H7 (cell line): Measurements from ENCODE around the gene GPRC5B. TPM values are rescaled to one million over a fixed set of nuclear protein-coding genes. Genes with fewer than 3 reads are reported as not detected.

Experiments
- DNase-seq: peaks from one replicate; pipeline ENCODE4 v3.0.0; 2012
- H3K27me3 ChIP-seq: 2 replicates; pipeline ENCODE4 v1.6.0; 2011; ENCODE audit warnings: mild to moderate bottlenecking, low read length; ENCODE audit not compliant: control insufficient read depth, insufficient read depth
- H3K36me3 ChIP-seq: replicated peaks from 2 replicates; pipeline ENCODE4 v1.5.1; 2011; ENCODE audit warnings: low read length; ENCODE audit not compliant: control insufficient read depth, insufficient read depth
- H3K4me3 ChIP-seq: 2 replicates; pipeline ENCODE4 v1.5.1; 2011; ENCODE audit warnings: low read depth, mild to moderate bottlenecking, control low read depth, low read length, moderate library complexity; ENCODE audit not compliant: insufficient read depth
- total RNA-seq: library from RNA; depleted of rRNA; stranded (reverse); fragments of >200 nt; shearing (Covaris generic); gene quantifications from 2 replicates; pipeline ENCODE4 v1.2.3, GENCODE V29; 2014

Gene GPRC5B
- total RNA-seq, 1 experiment from 2014 or later = 66.0 TPM

- Histone ChIP-seq H3K4me3 (no peak overlapping the region), H3K36me3 (no peaks in the 10 kb centered on the region), H3K27me3 (no peaks in the 10 kb centered on the region)
- no peak for DNase-seq
Measured at GRCh38 chr16:19909750-19910322, 25.2 kb upstream of the GPRC5B start.

GRCh38 chr16:19908921-19909320, 24.3 kb upstream of the GPRC5B start:
- Histone ChIP-seq H3K36me3 (no peaks in the 10 kb centered on the region), H3K27me3 (no peaks in the 10 kb centered on the region), H3K4me3 (no peak overlapping the region)
- DNase-seq = no peak

GRCh38 chr16:19907161-19907992, 22.7 kb upstream of the GPRC5B start:
- Histone ChIP-seq H3K4me3 (no peak overlapping the region), H3K36me3 (no peaks in the 10 kb centered on the region)
- peak; percentile 78 for DNase-seq

GRCh38 chr16:19901164-19901563, 16.5 kb upstream of the GPRC5B start:
- no peaks in the 10 kb centered on the region for H3K27me3 ChIP-seq
- H3K36me3 ChIP-seq = no peaks in the 10 kb centered on the region
- H3K4me3 ChIP-seq = no peak overlapping the region
- no peak for DNase-seq

More at GRCh38 chr16:19907161-19907992, 22.7 kb upstream of the GPRC5B start:
- no peaks in the 10 kb centered on the region for H3K27me3 ChIP-seq

- Histone ChIP-seq H3K36me3 (no peaks in the 10 kb centered on the region), H3K4me3 (no peak overlapping the region), H3K27me3 (no peaks in the 10 kb centered on the region)
- no peak for DNase-seq
Measured at GRCh38 chr16:19899605-19899955, 14.9 kb upstream of the GPRC5B start.

- Histone ChIP-seq H3K27me3 (no peaks in the 10 kb centered on the region), H3K36me3 (no peaks in the 10 kb centered on the region), H3K4me3 (no peak overlapping the region)
- peak; percentile 79 for DNase-seq
Measured at GRCh38 chr16:19898924-19899604, 14.4 kb upstream of the GPRC5B start.

DNA sequence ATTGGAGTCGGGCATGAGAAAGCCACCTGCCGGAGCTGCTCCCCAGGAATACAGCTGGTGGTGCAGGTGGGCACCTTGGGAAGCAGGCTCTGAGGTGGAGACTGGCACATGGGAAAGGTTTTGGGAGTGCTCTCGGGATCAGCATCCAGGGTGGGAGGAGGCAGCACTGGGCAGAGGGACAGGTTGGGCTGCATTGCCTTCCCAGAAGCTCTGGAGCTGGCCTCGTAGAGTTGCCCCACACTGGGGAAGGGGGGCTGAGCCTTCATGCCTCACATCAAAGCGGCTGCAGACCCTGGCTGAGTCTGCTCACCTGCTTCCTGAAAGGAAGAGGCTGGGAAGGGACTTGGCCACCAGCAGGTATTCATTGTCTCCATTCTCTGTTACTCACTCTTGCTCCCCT, 13.5 kb upstream of the GPRC5B start:
- H3K27me3 ChIP-seq = no peaks in the 10 kb centered on the region

DNA sequence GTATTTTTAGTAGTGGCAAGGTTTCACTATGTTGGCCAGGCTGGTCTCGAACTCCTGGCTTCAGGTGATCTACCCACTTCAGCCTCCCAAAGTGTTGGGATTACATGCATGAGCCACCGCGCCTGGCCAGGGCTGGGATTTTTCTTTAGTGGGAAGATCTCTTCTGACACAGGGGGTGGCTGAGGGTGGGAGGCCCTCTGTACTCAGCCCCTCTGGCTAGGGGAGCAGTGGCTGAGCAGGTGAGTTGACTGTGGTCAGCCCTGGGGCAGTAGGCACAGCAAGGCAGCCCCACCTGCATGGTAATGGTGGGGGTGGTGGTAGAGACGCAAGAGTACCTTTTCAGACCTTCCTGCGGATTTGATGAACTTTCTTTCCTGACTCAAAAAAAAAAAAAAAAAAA, 12.3 kb upstream of the GPRC5B start:
- DNase-seq = no peak

More for the DNA sequence above, 13.5 kb upstream of the GPRC5B start:
- DNase-seq = peak; percentile 39
- Histone ChIP-seq H3K36me3 (no peaks in the 10 kb centered on the region), H3K4me3 (no peak overlapping the region)

DNA sequence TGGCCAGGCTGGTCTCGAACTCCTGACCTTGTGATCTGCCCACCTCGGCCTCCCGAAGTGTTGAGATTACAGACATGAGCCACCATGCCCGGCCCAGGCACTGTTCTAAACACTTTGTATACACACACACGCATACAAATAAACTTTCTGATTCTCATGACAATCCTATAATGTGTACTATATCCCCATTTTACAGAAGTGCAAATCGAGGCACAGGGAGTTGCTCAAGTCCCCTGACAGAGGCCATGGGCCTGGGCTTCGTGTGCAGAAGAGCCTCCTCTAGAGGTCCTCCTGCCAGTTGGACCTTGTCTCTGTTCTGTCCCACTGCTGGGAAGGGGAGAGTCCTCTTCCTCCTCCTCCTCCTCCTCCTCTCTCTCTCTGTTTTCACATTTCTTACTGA, 9.9 kb upstream of the GPRC5B start:
- Histone ChIP-seq H3K36me3 (no peaks in the 10 kb centered on the region), H3K4me3 (no peak overlapping the region), H3K27me3 (no peaks in the 10 kb centered on the region)
- DNase-seq = no peak

More for the DNA sequence above, 12.3 kb upstream of the GPRC5B start:
- Histone ChIP-seq H3K4me3 (no peak overlapping the region), H3K36me3 (no peaks in the 10 kb centered on the region), H3K27me3 (no peaks in the 10 kb centered on the region)

- Histone ChIP-seq H3K27me3 (no peaks in the 10 kb centered on the region), H3K4me3 (no peak overlapping the region), H3K36me3 (no peaks in the 10 kb centered on the region)
- no peak for DNase-seq
Measured at GRCh38 chr16:19892902-19893301, 8.3 kb upstream of the GPRC5B start.

DNA sequence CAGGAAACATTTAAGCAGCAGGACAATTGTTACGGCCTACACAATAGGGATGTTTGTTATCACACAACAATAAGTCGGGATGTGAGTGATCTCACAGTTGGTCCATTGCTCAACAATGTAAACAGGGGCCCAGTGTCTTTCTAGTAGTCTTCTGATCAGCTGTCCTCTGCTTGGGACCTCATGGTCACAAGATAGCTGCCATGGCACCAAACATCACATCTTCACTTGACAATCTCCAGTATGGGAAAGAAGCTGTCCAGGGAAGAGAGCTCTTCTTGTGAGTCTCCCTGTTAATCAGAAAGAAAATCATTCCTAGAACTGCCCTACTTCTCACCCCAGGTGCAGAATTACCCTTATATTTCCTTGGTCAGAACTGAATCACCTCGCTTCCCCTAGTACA, 6.3 kb upstream of the GPRC5B start:
- Histone ChIP-seq H3K27me3 (peaks cover under 1% of the 10 kb centered on the region; the same call in 1 of the 2 replicates), H3K4me3 (no peak overlapping the region), H3K36me3 (no peaks in the 10 kb centered on the region)
- DNase-seq = no peak

- H3K4me3 ChIP-seq = no peak overlapping the region
- no peak for DNase-seq
- no peaks in the 10 kb centered on the region for H3K36me3 ChIP-seq
- H3K27me3 ChIP-seq = peaks cover 11% of the 10 kb centered on the region
Measured at GRCh38 chr16:19888834-19889233, 4.2 kb upstream of the GPRC5B start.

DNA sequence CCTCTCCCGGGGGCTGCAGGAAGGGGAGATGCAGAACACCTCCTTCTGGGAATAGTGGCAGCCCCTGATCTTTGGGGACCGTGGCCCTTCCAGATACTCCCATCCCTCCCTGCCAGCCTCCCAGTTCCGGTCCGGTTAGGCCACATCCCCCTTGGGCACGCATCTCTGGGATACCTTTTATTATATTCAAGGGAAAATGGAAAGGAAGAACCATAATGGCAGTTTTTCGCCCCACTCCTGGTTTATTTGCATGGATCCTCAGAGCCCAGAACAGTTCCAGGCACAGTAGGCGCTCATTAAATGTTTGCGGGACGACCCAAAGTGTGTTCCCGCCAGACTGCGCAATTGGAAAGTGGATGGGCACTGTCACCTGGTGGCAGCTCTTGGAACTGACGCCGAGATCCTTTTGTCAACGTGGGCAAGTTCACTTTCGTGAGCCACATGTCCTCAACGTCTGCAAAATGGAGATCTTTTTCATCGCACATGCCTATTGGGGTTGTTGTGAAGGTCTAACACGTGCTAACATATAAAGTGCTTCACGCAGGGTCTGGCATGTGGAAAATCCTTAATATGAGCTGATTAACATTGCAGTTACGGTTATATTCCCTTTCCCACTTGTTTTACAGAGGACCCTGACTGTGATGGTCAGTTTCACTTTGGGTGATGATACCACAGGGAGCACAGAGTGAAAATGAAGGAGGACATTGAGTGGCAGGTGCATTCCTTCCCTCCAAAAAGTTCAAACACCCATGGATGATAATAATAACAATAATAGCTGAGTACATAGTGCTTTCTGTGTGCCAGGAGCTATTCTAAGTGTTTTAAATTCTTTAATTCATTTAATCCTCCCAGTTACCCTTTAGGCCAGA, 1.7 kb upstream of the GPRC5B start:
- Histone ChIP-seq H3K27me3 (peaks cover 11% of the 10 kb centered on the region), H3K36me3 (no peaks in the 10 kb centered on the region), H3K4me3 (no peak overlapping the region)
- DNase-seq = peak; percentile 81

DNA sequence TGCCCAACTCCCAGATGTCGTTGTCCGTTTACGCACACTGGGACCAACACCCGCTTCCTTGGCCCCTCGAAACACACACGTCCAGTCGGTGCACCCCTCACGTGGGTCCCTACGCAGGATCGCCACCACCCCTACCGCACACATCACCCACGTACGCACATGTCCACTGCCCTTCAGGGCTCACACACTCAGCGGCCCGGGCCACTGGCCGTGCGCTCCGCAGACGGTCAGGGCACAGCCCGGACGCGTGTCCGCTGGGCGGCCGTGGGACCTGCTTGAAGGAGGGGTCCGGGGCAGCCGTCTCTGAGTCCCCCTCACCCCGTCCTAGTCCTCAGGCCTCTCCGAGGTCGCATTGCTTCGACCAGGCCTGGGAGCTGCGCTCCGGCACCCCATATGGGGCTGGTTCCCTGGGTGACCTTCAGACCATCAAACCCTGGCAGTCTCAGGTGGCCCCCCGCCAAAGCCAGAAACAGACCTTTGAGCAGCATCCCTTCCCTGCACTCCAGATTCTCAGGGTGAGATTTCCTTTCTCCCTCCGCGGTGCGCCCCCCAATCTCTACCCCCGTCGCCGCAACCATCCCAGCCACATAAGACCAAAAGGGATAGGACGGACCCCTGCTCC, 914 bp upstream of the GPRC5B start:
- H3K36me3 ChIP-seq = no peaks in the 10 kb centered on the region; the same call in 1 of the 2 replicates
- H3K27me3 ChIP-seq = peaks cover 11% of the 10 kb centered on the region
- H3K4me3 ChIP-seq = no peak overlapping the region; the same call in 1 of the 2 replicates
- no peak for DNase-seq
